GM12892 (cell line): ENCODE results near the gene GYPA.
"Not testable (repeated sequence)": the region's sequence is repeated elsewhere in the genome, so short reads cannot be mapped to it uniquely, and the experiment has no call there.

Experiments
- POLR2A ChIP-seq: IDR thresholded peaks from 2 replicates; pipeline ENCODE4 v1.6.1; 2011; ENCODE audit warnings: low read depth, low read length, control low read depth
- POLR2AphosphoS5 ChIP-seq: IDR thresholded peaks from 2 replicates; pipeline ENCODE4 v1.6.1; 2011; ENCODE audit warnings: low read depth, low read length, control low read depth
- TAF1 ChIP-seq: IDR thresholded peaks from 2 replicates; pipeline ENCODE4 v1.6.1; 2011; ENCODE audit warnings: low read depth, mild to moderate bottlenecking, control low read depth, low read length, borderline replicate concordance

- not testable (repeated sequence) for TF ChIP-seq POLR2A, POLR2AphosphoS5, TAF1
Measured at GRCh38 chr4:144119752-144120151, 20.8 kb downstream of the GYPA start.
